ENCODE results near the gene SKIC3.

Gene SKIC3

DNA sequence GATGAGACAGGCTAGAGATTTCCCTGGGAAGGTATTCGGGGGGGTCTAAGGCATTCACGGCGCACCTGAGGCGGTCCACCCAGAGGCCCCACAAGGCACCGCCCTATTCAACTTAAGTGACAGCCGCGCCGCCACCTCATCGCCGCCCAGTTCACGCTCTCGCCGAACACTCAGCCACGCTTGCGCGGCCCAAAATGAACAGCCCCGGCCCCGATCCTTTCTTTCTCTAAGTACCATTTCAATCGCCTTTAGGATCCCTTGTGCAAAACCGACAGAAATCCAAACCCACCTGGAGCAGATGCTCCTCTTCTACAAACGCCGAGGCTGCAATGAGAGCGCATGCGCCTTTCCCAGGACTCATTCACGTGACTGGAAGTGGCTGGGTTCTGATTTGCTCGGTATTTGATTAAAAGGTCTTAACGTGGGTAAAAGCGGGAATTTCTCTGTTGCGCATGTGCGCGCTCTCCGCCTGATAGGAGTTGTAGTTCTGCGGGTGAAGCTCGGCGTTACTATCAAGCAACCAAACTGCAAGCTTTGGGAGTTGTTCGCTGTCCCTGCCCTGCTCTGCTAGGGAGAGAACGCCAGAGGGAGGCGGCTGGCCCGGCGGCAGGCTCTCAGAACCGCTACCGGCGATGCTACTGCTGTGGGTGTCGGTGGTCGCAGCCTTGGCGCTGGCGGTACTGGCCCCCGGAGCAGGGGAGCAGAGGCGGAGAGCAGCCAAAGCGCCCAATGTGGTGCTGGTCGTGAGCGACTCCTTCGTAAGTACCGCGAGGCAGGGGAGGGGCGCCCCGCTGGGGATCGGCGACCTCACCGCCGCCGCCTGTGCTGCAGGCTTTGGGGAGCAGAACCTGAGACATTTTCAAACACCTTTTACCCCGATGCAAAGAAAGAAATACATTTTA, at the start of gene SKIC3, which contains the start of gene ARSK:
TSS of gene SKIC3 (minus strand) at position 331 of the 902 bp plus-strand sequence. CDS start 7,827 bp downstream, outside the sequence.
TSS of gene ARSK (plus strand) at position 455 of the 902 bp plus-strand sequence. CDS start at position 633, 178 bp downstream.
- DNase-seq, result peak; percentile 99

DNA sequence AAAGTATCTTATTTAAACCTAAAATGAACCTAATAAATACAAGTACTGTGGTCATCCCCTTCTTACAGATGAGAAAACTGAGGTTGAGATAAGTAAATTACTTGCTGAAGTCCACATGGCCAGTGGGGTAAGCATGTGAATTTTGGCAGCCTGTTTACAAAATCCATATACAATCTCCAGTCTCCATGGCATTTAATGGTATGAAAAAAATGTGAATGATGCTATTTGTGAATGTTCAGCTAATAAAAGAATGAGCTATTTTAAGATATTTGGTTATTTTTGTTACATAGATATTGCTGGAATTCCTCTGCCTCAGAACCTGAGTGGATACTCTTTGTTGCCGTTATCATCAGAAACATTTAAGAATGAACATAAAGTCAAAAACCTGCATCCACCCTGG, 45.8 kb upstream of the SKIC3 start:
- peak; percentile 70 for DNase-seq

DNA sequence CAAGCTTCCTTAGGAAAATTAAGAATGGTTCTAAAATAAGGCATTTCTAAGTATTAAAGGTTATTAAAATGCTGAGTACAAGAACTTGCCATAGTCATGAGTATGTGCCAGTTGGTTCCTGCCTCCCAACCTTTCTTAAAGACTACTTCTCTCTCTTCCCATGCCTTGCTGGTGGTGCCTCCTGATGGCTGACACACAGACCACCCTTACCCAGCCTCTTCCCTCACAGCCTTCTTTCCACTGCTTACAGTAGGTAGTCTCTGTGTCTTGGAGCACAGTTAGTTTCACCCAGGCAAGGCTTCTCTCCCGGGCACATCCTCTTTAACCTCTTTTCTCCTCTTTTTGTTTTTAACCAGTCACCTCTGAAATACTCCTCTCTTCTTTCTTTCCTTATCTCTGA, 44.5 kb upstream of the SKIC3 start:
- DNase-seq, result no peak

DNA sequence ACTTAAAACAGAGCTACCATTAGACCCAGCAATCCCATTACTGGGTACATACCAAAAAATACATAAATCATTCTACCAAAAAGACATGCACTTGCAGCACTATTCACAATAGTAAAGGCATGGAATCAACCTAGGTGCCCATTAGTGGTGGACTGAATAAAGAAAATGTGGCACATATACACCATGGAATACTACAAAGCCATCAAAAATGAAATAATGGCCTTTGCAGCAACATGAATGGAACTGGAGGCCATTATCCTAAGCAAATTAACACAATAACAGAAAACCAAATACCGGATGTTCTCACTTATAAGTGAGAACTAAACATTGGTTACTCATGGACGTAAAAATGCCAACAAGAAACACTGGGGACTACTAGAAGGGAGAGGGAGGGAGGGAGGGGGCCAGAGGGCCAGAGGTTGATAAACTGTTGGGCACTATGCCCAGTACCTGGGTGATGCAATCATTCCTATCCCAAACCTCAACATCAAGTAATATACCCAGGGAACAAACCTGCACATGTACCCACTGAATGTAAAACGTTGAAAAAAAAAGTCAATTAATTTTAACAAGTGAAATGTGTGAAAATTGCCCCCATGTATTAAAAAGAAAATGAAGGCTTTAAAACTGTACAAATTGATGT, 40.6 kb upstream of the SKIC3 start:
- no peak for DNase-seq

DNA sequence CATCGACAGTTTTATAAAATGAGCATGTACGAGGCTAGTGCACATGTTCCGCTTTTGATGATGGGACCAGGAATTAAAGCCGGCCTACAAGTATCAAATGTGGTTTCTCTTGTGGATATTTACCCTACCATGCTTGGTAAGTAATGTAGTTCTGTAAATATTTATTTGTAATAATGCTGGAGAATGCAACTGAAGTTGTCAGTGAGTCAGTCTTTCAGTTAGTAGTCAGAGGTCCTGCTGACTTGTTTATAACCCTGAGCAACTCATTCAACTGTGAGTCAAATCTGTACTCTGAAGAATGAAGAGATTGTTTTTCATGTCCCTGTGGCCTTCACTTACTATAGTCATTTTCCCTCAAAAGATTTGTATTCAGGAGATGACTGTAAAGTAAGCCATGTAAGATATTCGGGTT, 36.7 kb upstream of the SKIC3 start:
- DNase-seq, result peak; percentile 82

DNA sequence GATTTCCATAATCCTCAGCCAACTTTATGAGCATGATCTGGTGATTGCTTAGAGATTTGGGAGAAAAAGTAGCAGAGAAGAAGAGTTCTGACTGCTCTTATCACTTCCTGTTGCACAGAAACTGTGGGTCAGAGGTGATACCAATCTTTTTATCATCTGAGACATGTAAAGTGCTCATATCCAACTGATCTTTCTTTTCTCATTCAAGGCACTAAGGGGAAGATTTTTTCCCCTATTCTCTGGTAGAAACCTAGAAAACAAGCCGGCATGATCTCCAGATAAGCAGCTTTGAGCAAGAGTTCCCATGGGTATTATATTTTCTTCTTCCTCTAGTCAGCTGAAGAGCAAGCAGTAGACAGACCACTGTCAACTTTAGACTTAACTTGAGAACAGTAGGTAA, 36.1 kb upstream of the SKIC3 start:
- DNase-seq, result no peak

DNA sequence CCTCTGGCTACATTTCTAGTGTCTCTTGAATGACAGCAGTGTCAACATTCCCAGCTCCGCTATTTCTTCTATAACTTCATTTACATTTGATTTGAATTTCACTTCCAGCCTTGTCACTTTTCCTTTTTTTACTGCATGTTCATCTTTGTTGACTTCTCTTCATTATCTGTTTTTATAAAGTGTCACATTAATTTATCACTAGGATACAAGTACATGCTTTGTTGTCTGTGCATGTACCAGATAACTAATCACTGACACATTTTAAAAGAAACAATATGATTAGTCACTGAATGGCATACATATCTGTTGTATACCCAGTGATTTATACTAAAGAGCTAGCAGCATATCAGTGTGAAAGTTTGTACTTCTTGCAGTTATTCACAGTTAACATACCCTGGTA, 29.2 kb upstream of the SKIC3 start:
- no peak for DNase-seq

DNA sequence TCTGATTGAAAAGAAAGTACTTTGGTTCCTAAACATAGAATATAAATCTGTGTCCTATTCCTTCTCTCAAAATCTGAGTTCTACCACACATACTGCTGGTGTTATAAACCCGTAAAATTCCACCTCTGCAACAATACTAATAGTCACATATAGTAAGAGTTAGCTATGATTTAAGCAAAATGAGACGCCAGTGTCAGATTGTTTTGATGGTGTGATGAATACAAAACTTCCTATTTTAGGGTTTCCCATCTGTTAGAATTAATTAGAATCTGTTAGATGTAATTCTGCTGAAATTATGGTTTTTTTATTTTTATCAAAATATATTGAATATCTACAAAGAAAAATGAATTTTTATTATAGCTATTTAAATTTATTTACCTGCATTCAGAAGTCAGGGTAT, 26.8 kb upstream of the SKIC3 start:
- no peak for DNase-seq

DNA sequence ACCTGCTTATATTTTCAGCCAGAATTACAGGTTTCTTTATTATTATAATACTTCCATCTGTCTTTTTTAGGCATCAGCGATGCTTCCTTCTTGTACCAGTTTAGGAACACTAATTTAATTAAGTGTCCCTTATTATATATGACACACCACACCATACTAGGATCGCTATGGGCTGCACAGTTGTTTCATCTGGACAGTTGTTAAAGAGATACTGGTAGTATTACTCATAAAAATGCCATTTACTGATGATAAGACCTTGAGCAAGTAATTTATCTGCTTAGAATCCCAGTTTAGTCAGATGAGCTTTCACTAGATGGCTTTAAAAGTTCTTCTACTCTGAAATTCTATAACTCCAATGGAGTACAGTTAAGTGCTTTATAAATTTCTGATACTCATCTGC, 17.2 kb upstream of the SKIC3 start:
- no peak for DNase-seq

DNA sequence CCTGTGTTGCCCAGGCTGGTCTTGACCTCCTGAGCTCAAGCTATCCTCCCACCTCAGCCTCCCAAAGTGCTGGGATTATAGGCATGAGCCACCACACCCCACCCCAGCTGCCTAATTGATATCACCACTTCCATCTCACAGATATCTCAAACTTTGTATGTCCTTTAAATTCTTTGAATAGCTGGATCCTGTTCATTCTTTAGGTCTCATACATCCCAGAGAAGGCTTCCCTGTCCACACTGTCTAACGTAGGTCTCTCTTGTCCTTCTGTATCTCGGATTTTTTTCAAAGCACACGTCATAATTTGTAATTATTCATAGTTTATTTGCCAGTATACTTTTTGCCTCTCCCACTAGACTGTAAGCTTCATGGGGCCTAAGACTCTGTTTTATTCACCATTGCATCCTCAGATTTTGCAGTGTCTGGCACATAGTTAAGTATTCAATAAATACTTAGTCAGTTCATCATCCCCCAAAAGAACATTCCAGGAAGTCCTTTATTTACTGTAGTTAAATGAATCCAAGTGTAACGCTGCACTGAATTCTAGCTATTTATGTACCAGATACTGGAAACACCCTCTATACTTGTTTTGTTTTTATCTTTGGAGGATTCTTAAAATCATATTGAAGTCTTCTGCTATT, 10.6 kb upstream of the SKIC3 start:
- DNase-seq, result peak; percentile 60

DNA sequence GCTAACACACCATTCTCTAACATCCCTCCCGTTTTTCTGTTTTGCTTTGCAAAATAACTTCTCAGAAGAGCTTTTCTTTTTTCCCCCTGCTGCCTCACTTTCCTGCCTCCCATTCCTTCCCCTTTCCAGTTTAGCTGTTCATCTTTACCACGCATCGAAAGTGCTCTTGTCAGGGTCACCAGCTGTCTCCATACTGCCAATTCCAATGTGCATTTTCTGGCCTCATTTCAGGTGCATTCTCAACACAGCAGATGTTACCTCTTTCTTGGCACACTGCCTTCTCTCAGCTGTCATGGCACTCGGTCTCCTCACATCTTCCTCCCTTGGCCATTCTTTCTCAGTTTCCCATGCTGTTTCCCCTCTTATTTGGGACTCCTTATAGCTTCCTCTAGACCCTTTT, 9.7 kb upstream of the SKIC3 start:
- no peak for DNase-seq

DNA sequence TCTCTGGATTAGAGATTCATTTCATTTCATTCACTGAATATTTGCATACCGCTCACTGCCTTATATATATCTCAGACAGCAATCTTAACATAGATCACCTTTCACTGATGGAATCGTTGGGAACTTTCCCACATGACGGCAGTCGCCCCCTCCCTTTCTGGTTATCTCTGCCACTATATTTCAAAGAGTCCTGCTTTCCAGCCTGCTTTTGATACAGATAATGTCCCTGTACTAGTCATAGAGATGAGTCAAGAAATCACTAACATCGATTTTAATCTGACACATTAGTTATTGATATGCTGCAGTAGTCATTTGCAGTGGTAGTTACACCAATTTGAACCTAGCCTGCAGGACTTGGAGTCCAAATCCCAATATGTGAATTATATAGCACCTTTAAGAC, 8.6 kb upstream of the SKIC3 start:
- no peak for DNase-seq

DNA sequence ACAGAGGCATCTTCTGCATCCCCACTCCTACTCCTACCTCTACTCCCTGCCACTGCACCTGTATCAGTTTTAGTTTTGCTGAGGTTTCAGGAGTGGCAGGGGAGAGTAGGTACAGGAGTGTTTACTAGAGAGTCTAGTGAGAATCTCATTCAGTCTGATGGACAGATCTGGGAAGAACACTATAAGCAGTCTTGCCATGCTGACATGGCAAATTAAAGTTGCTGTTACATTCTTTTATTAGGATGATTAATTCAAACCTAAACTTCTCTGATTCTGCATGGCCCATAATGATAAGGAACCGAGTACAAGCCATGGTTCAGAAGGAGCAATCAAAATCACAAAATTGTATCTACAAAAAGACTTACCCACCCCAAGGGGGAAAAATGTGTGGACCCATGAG, 7.5 kb upstream of the SKIC3 start:
- no peak for DNase-seq

DNA sequence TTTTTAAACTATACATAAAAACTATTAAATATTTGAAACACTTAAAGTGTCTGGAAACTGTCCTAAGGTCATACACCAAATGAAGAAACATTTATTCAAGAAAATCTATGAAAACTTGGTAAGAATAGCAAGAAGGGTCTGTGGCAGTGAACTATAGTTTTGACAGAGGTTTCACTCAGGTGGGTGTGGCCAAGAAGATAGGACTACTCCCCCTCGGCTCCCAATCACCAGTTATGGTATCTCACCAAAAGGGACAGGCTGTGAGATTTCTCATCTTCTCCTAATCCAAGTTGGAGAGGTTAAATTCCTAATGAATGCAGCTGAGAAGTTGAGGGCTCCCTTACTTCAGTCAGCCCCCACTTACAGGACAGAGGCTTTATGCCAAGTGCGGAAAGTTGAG, 3.1 kb upstream of the SKIC3 start:
- no peak for DNase-seq

DNA sequence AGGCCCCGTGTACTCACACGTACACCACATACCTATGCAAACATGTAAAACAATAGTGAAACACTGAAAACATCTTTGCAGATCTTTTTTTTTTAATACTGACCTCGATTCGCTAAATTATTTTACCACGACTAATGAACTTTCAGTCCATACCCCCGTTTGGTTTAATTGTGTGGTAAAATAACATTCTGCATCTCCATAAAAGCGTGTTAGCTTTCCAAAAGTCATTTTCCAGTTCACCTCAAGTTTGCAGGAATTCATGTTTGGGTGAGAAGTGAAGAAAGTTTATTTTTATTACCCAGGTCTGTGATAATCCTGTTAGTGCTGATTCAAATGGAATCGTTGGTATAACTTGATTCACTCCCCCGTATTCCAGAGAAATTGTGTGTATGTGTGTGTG, 776 bp upstream of the SKIC3 start:
- no peak for DNase-seq

DNA sequence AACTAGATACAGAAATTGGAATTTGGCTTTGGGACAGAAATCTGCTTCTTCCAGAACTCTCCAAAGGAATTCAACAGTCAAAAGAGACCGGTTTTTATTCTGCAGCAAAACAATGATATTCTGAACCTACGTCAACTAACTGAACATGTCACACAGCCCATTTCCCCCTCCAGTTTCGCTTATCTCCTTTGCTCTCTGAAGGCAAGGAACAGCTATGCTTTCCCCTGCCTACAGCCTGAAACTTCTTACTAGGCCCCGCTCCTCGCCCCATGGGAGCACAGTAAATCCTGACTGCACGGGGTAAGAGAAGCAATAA, 488 bp downstream of the SKIC3 start:
- no peak for DNase-seq

DNA sequence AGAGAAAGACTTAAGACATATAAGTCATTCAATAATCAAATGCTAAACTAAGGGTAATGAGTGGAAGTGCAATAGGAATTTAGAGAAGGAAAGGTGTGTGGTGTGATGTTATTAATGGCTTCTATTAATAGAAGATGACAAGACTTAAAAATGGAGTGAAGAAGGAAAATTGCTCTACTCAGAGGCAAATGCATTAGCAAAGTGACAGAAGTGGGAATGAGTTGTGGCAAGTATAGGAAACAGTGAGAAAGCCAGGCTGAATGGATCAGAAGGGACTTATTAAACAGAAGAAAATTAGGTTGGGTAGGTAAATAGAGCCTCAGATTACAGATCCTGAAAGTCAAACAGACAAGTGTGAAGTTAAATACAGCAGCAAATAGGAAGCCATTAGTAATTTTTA, 5.7 kb downstream of the SKIC3 start:
- no peak for DNase-seq

DNA sequence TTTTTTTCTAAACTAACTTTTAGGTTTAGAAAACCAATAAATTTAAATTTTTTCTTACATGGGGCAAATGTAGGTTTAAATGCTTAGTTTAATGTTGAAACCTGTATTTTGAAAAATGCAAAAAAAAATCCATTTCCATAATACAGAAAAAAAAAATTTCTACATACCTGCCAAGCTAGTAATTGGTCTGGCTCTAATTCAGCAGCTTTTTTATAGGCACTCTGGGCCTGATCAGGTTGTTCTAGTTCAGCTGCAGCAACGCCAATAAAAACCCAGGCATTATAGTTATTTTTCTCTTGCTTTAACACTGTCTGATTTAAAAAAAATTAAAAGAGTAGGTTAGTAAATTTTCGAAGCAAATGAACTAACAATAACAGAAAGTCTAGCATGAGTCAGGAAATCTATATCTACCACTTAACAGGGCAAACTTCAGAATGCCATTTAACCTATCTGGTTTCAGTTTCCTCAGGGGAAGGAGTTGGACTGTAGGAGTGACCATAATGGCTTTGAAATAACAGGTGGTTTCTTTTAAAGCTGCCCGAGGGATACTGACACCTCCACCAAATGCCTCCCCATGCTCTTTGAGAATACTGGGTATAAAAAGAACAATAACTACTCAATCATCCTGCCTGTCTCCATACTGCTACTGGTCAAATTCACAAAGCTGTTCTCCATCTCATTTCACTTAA, 11.6 kb downstream of the SKIC3 start:
- DNase-seq, result no peak

DNA sequence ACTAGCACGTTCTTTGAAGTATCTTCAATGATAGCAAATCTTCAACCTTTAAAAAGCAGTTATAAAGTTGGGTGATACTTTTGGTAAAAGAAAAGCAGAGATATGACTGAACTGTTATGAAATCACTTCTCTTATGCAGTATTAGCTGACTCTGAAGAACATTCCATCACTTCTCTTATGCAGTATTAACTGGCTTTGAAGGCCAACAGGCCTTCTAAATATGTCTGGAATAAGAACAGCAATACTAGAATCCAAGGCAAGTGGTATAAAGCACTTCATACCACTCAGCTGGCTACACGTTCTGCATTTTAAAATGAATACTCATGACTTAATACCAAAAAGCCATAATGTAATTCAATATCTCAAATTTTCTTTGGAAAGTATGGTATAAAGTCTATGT, 17.3 kb downstream of the SKIC3 start:
- DNase-seq, result no peak

DNA sequence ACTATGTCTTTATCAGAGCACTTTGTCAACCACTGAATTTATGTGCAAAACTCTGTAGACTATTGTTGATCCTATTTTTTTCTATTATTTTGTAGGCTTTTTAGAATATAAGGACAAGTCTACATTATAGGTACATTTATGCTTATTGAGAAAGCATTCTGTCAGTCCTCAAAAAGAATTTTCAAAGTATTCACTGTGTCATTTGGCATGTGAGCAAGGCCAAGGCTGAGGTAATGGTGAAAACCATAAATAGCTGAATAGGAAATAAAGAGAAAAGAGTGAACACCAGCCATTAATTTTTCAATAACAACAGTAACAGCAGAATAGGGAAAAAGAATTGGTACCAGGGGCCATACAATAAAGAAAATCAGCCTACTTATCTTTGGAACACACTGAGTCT, 21.0 kb downstream of the SKIC3 start:
- DNase-seq, result no peak

DNA sequence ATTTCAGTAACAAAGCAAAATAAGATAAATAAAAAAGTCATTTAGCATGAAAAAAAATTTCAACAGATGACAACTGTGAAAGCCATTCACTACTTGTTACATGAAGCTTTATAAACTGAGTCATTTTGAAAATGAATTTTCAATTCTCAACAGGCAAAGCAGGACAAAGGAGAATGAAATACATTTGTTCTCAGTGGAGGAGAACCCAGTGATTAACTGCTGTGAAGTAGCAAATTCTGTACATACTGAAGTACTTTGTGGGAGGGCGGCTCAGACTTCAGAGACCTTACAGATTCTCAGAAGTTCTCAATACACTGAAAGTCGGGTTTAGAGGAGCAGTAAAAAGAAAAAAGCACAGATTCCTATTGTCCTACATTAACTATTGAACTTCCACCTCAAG, 21.7 kb downstream of the SKIC3 start:
- DNase-seq, result no peak

DNA sequence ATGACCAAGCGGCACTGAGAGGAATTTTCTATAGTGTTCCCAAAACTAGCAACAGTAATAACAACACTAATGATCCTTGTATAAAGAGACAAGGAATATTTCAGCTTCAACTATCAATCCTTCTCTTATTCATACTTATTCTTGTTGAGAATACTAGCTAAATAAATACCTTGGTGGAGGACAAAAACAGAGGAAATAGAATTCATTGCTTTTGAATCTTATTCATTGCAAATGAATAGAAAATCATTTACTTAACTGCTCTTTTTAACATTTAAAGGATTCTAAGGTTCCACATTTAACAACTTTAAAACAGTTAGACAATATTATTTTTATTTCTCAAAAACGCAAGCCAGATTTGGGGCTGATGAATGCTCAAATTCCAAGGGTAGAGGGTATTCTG, 22.4 kb downstream of the SKIC3 start:
- no peak for DNase-seq

DNA sequence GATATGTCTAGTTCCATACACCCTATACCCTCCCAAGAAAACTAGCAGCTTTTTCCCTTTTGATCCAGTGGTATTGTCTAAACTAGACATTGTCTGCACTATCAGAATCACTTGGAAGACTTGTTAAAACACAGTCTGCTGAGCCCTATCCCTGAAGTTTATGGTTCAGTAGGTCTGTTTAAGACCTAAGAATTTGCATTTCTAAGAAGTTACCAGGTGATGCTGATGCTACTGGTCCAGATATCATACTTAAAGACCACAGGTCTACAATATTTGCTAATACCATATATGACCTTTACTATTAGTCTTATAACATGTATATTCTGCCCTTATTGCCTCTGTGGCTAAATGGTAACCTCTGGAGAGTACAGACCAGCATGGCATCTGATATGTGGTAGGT, 23.3 kb downstream of the SKIC3 start:
- no peak for DNase-seq

DNA sequence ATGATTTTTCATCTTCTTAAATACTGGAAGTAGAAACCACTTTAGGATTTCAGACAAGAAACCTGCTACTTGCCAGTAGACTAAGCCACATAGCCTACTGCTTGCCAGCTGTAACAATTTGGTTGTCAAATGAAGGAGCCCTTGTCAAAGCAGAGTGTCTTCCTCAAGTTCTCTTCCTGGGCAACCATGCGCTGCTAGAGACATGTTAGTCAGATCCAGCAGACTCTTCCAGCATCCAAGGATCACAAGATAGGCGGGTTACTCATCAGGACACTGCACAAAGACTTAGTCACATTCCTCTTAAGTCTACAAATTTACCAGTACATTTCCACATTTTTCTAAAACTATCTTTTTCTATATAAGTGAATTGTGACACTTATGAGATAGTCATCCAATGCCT, 24.4 kb downstream of the SKIC3 start:
- peak; percentile 62 for DNase-seq

All from fibroblast of skin of right quadriceps (primary cell).